H1 (cell line): ENCODE data around the gene TRIM47. TPM values are rescaled to one million over a fixed set of nuclear protein-coding genes. Genes with fewer than 3 reads are reported as not detected.
A peak's percentile ranks its signal among the peaks of the same experiment; 100 is the strongest.

ENCODE experiments used
- CTCF ChIA-PET: fragments of 300-600 bp; sonication (Branson Sonifier 250); formaldehyde crosslinking; loops from one replicate; lab custom pipeline; 2021; ENCODE audit not compliant: partially characterized antibody; lab: Charles Lee
- POLR2A ChIA-PET: fragments of 300-600 bp; sonication (Branson Sonifier 250); formaldehyde crosslinking; loops from one replicate; lab custom pipeline; 2021; ENCODE audit warnings: inconsistent platforms; ENCODE audit not compliant: partially characterized antibody; lab: Charles Lee
- DNase-seq, 2 experiments: peaks; one replicate each; pipeline versions ENCODE4 v3.0.0 to v3.0.0-alpha.2; 2010 to 2022; ENCODE audit warnings: low spot score in 2 of 2, low read depth in 1 of 2, mixed read lengths in 1 of 2
- FAIRE-seq: peaks from 2 replicates; lab custom pipeline; 2011; peaks lifted over from hg19 to GRCh38; lab: Jason Lieb, UNC
- H2AFZ ChIP-seq: 2 replicates; pipeline ENCODE4 v1.8.1; 2012; ENCODE audit warnings: low read length, inconsistent platforms
- H2AK5ac ChIP-seq: 2 replicates; pipeline ENCODE4 v1.6.1; 2013; ENCODE audit warnings: low read depth, low read length
- H2BK120ac ChIP-seq: replicated peaks from 2 replicates; pipeline ENCODE3; 2013; ENCODE audit warnings: low read depth, low read length, inconsistent platforms
- H2BK12ac ChIP-seq: 2 replicates; pipeline ENCODE4 v1.6.1; 2013; ENCODE audit warnings: low read depth, low read length
- H2BK15ac ChIP-seq: 2 replicates; pipeline ENCODE4 v1.6.1; 2013; ENCODE audit warnings: low read length
- H2BK20ac ChIP-seq: 2 replicates; pipeline ENCODE4 v1.6.1; 2013; ENCODE audit warnings: low read length
- H2BK5ac ChIP-seq: 2 replicates; pipeline ENCODE4 v1.6.1; 2013; ENCODE audit warnings: low read depth, low read length
- H3K14ac ChIP-seq: 2 replicates; pipeline ENCODE4 v1.6.1; 2013; ENCODE audit warnings: inconsistent platforms; ENCODE audit not compliant: insufficient read length
- H3K18ac ChIP-seq: 2 replicates; pipeline ENCODE4 v1.6.1; 2013; ENCODE audit warnings: low read length; ENCODE audit errors: extremely low read depth
- H3K23ac ChIP-seq: 2 replicates; pipeline ENCODE4 v1.6.1; 2013; ENCODE audit warnings: inconsistent platforms; ENCODE audit not compliant: insufficient read length
- H3K23me2 ChIP-seq: 2 replicates; pipeline ENCODE4 v1.6.1; 2013; ENCODE audit warnings: low read depth, low read length
- H3K27ac ChIP-seq: 2 replicates; pipeline ENCODE4 v1.6.1; 2011; ENCODE audit warnings: low read depth, low read length, inconsistent platforms
- H3K27me3 ChIP-seq, 4 experiments: replicated peaks in 1 of 4; 1 replicate in 1 of 4; 2 replicates in 3 of 4; pipeline versions ENCODE4 v1.6.1 to v1.8.1; 2011 to 2013; ENCODE audit warnings: low read length in 3 of 4, mild to moderate bottlenecking in 3 of 4, inconsistent platforms in 2 of 4, mixed read lengths in 2 of 4, moderate library complexity in 1 of 4; ENCODE audit not compliant: control insufficient read depth in 3 of 4, insufficient read depth in 3 of 4; ENCODE audit errors: extremely low read depth in 1 of 4
- H3K36me3 ChIP-seq, 4 experiments: 2 replicates each; pipeline versions ENCODE4 v1.6.1 to v1.8.1; 2011 to 2013; ENCODE audit warnings: mild to moderate bottlenecking in 4 of 4, low read length in 3 of 4, moderate library complexity in 2 of 4, control low read depth in 1 of 4, inconsistent platforms in 1 of 4; ENCODE audit not compliant: insufficient read depth in 4 of 4, control insufficient read depth in 2 of 4
- H3K4ac ChIP-seq: replicated peaks from 2 replicates; pipeline ENCODE3; 2013; ENCODE audit warnings: low read length, low read depth, mixed read lengths, inconsistent platforms; ENCODE audit not compliant: insufficient read length
- H3K4me1 ChIP-seq, 4 experiments: replicated peaks in 1 of 4; 1 replicate in 1 of 4; 2 replicates in 3 of 4; pipeline versions ENCODE4 v1.6.1 to v1.8.1; 2011 to 2013; ENCODE audit warnings: low read length in 3 of 4, inconsistent platforms in 2 of 4, mixed read lengths in 1 of 4; ENCODE audit not compliant: insufficient read depth in 4 of 4, control insufficient read depth in 3 of 4
- H3K4me2 ChIP-seq, 2 experiments: 2 replicates each; pipeline versions ENCODE4 v1.6.1 to v1.8.1; 2011 to 2013; ENCODE audit warnings: low read depth in 2 of 2, low read length in 2 of 2, control low read depth in 1 of 2, inconsistent platforms in 1 of 2, mild to moderate bottlenecking in 1 of 2; ENCODE audit not compliant: insufficient read depth in 1 of 2
- H3K4me3 ChIP-seq, 4 experiments: fragments of 200-600, 300-600 bp in 1 of 4; sonication (generic), shearing (Covaris generic), sonication (Bioruptor Twin) in 1 of 4; 2 replicates each; pipeline versions ENCODE4 v1.5.1 to v1.8.1; 2011 to 2016; ENCODE audit warnings: low read length in 4 of 4, low read depth in 3 of 4, control low read depth in 2 of 4, inconsistent platforms in 2 of 4, mild to moderate bottlenecking in 2 of 4, mixed read lengths in 1 of 4, moderate library complexity in 1 of 4; ENCODE audit not compliant: insufficient read depth in 2 of 4; ENCODE audit errors: extremely low read depth in 1 of 4
- H3K56ac ChIP-seq: replicated peaks from 2 replicates; pipeline ENCODE3; 2013; ENCODE audit warnings: low read depth, mild to moderate bottlenecking, mixed read lengths, low read length, inconsistent platforms; ENCODE audit not compliant: insufficient read length
- H3K79me1 ChIP-seq: 2 replicates; pipeline ENCODE4 v1.6.1; 2013; ENCODE audit warnings: low read depth, low read length, control low read depth
- H3K79me2 ChIP-seq, 2 experiments: 2 replicates each; pipeline versions ENCODE4 v1.6.1 to v1.8.1; 2012 to 2013; ENCODE audit warnings: low read length in 2 of 2, mild to moderate bottlenecking in 2 of 2, inconsistent platforms in 1 of 2; ENCODE audit not compliant: insufficient read depth in 2 of 2, control insufficient read depth in 1 of 2
- H3K9ac ChIP-seq, 4 experiments: replicated peaks in 1 of 4; 1 replicate in 1 of 4; 2 replicates in 3 of 4; pipeline versions ENCODE4 v1.6.1 to v1.8.1; 2011 to 2013; ENCODE audit warnings: low read depth in 3 of 4, low read length in 3 of 4, control low read depth in 2 of 4, mild to moderate bottlenecking in 2 of 4, moderate library complexity in 2 of 4, inconsistent platforms in 1 of 4; ENCODE audit errors: extremely low read depth in 1 of 4
- H3K9me3 ChIP-seq, 2 experiments: 2 replicates each; pipeline versions ENCODE4 v1.6.1 to v1.8.1; 2012 to 2013; ENCODE audit warnings: mild to moderate bottlenecking in 2 of 2, moderate library complexity in 2 of 2, control low read depth in 1 of 2, inconsistent platforms in 1 of 2, low read depth in 1 of 2, low read length in 1 of 2, mixed read lengths in 1 of 2; ENCODE audit not compliant: insufficient read depth in 2 of 2
- H4K20me1 ChIP-seq, 2 experiments: replicated peaks in 1 of 2; 2 replicates each; pipeline versions ENCODE3 to v1.8.1; 2011 to 2013; ENCODE audit warnings: inconsistent platforms in 2 of 2, low read length in 2 of 2, mild to moderate bottlenecking in 1 of 2; ENCODE audit not compliant: insufficient read depth in 2 of 2, control insufficient read depth in 1 of 2
- H4K5ac ChIP-seq: 2 replicates; pipeline ENCODE4 v1.6.1; 2013; ENCODE audit warnings: low read length, low read depth, mixed read lengths, inconsistent platforms; ENCODE audit not compliant: insufficient read length
- H4K8ac ChIP-seq: 2 replicates; pipeline ENCODE4 v1.8.0; 2013; ENCODE audit warnings: mild to moderate bottlenecking, moderate library complexity, low read length, inconsistent platforms; ENCODE audit not compliant: insufficient read depth; ENCODE audit errors: extremely low read depth
- H4K91ac ChIP-seq: replicated peaks from 2 replicates; pipeline ENCODE3; 2013; ENCODE audit warnings: low read length, mixed read lengths, inconsistent platforms; ENCODE audit not compliant: insufficient read length
- POLR2AphosphoS5 ChIP-seq: IDR thresholded peaks from 2 replicates; pipeline ENCODE4 v1.6.1; 2011; ENCODE audit warnings: low read depth, low read length
- RAD21 ChIP-seq, 2 experiments: IDR thresholded peaks in 1 of 2; conservative IDR thresholded peaks in 1 of 2; 2 replicates each; pipeline ENCODE4 v1.6.1; 2011; ENCODE audit warnings: low read depth in 2 of 2, low read length in 2 of 2, improper control_type of control experiment in 1 of 2, inconsistent platforms in 1 of 2, mild to moderate bottlenecking in 1 of 2, moderate library complexity in 1 of 2
- WGBS, 2 experiments: shearing (Covaris generic) in 1 of 2; methylation state at CpG; one replicate each; pipeline versions ENCODE4 v1.1.6 to v1.1.7; 2013 to 2015; ENCODE audit warnings: low lambda C conversion rate in 2 of 2, mixed read lengths in 2 of 2, inconsistent platforms in 1 of 2, low coverage in 1 of 2, missing lambda C conversion rate in 1 of 2; ENCODE audit not compliant: insufficient replicate concordance in 2 of 2, insufficient coverage in 1 of 2, insufficient read length in 1 of 2; ENCODE audit errors: extremely low coverage in 1 of 2, missing lambda C conversion rate in 1 of 2; 5-methylcytosine and 5-hydroxymethylcytosine counted together
- polyA plus RNA-seq, 7 experiments: library from polyadenylated mRNA; depleted of rRNA in 3 of 7; stranded (reverse) in 5 of 7; unstranded in 2 of 7; fragments of >200 nt in 5 of 7; fragments of 200-250 nt in 2 of 7; gene quantifications; 1 replicate in 5 of 7; 2 replicates in 1 of 7; 4 replicates in 1 of 7; pipeline versions ENCODE4 v1.2.1 to v1.2.3, GENCODE V29; 2011 to 2013; ENCODE audit warnings: missing spikeins in 2 of 7, mixed read lengths in 2 of 7
- total RNA-seq: library from RNA; stranded (reverse); fragmentation: NEBNext Ultra II Directional; extraction: Animal tissue kit (Norgen Biotek cat#: 25700); gene quantifications from 2 replicates; pipeline ENCODE4 v1.2.1, GENCODE V29; 2021
- TF ChIP-seq, protein P1 (sequence below), 3 experiments: IDR thresholded peaks; 1 replicate in 2 of 3; 2 replicates in 1 of 3; pipeline versions ENCODE4 v1.5.1 to v1.6.1; 2011; ENCODE audit warnings: low read length in 3 of 3, mild to moderate bottlenecking in 3 of 3, inconsistent platforms in 2 of 3, low read depth in 1 of 3, moderate library complexity in 1 of 3; ENCODE audit not compliant: insufficient read depth in 1 of 3; ENCODE audit errors: control extremely low read depth in 1 of 3

The TRIM47 gene
- total and polyA plus RNA-seq, 2 of the 8 experiments (the other 6 are each of a cell fraction or from before 2014, with no cell fraction given): 6.3 to 6.4 TPM

DNA sequence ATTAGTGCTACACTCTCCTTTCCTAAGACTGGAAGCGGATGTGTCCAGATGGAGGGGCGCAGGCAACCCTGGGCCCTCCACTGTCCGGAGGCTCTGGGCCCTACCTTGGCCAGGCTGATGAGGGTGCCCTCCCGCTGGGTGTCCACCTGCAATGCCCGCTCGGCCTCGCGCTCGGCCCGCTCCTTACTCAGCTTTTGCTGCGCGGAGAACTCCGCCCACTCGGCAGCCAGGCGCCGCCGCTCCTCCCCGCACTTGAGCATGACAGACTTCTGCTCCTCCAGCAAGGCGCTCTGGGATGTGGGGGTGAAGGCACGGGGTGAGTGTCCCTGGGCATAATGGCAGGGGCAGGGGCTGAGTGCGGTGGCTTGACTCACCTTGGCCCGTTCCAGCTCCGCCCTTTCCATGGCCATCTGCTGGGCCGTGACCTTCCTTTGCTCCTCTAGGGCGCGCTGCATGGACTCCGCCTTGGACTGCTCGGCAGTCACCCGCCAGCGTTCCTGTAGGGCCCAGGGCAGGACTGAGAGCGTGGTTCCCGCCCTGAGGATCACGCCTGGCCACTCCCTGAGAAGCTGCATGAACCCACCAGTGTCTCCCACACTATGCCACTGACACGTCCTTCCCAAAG lies 36.4 kb upstream of the TRIM47 start:
- Histone ChIP-seq H4K20me1 (no peaks in the 10 kb centered on the region), H3K4me1 (no peaks in the 10 kb centered on the region; a peak in 2 of 7 replicates), H3K9ac (no peak overlapping the region), H3K36me3 (peaks cover 0 to 3% (median 0%) of the 10 kb centered on the region in 4 experiments; a peak in 2 of 8 replicates), H3K27ac (no peak overlapping the region), H3K14ac (no peak overlapping the region), H2BK5ac (0 out of 2 replicates have a peak overlapping the region, but pooled peaks have one; percentile 66), H3K23me2 (no peaks in the 10 kb centered on the region), H2BK20ac (no peak overlapping the region), H3K56ac (no peak overlapping the region)
- no peak for FAIRE-seq
- TF ChIP-seq RAD21 (IDR thresholded peaks at IDR 0.05 in 1 of 2, conservative IDR thresholded peaks at IDR 0.05 in 1 of 2; ENCODE audit: low read depth in 2 of 2, low read length in 2 of 2) (peak in 1 of 2 experiments; percentile 28; a peak in 2 of 4 replicates), POLR2AphosphoS5 (no peak)
- TF ChIP-seq, protein P1, sequence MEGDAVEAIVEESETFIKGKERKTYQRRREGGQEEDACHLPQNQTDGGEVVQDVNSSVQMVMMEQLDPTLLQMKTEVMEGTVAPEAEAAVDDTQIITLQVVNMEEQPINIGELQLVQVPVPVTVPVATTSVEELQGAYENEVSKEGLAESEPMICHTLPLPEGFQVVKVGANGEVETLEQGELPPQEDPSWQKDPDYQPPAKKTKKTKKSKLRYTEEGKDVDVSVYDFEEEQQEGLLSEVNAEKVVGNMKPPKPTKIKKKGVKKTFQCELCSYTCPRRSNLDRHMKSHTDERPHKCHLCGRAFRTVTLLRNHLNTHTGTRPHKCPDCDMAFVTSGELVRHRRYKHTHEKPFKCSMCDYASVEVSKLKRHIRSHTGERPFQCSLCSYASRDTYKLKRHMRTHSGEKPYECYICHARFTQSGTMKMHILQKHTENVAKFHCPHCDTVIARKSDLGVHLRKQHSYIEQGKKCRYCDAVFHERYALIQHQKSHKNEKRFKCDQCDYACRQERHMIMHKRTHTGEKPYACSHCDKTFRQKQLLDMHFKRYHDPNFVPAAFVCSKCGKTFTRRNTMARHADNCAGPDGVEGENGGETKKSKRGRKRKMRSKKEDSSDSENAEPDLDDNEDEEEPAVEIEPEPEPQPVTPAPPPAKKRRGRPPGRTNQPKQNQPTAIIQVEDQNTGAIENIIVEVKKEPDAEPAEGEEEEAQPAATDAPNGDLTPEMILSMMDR (IDR thresholded peaks at IDR 0.05; ENCODE audit: control extremely low read depth in 1 of 3, insufficient read depth in 1 of 3, low read depth in 1 of 3, low read length in 3 of 3): peak in 1 of 3 experiments; percentile 39; a peak in 2 of 4 replicates
- TF ChIP-seq, all 59 proteins: peak for 2
- ChIA-PET CTCF (interaction anchor here (1.0 to 51.3 kb wide), 7 partner anchors 8 to 94 kb away, joined by 3 to 885 read pairs (median 6); partner anchors contain the start of genes CDK3 and MRPL38), POLR2A (interaction anchor here (0.9 to 2.9 kb wide), 5 partner anchors 9 to 163 kb away, joined by 3 to 13 read pairs (median 3); partner anchors contain the start of genes FBF1 and MRPL38)
- H3K79me2 ChIP-seq: no peaks in the 10 kb centered on the region
- H3K4me3 ChIP-seq: no peak overlapping the region
- no peak overlapping the region; the same call in 1 of the 2 replicates for H3K18ac ChIP-seq
- no peak overlapping the region for H4K91ac ChIP-seq
- no peak overlapping the region for H2BK15ac ChIP-seq
- no peak overlapping the region for H2BK12ac ChIP-seq
- H3K27me3 ChIP-seq: no peaks in the 10 kb centered on the region
- H3K79me1 ChIP-seq: no peaks in the 10 kb centered on the region
- no peak overlapping the region for H2BK120ac ChIP-seq
- H3K4ac ChIP-seq: no peak overlapping the region
- WGBS, 2 experiments: 90% methylated on average over 34 of the region's 34 CpGs; no CpG with 5 or more reads in 1 of the 2 experiments
- no peaks in the 10 kb centered on the region for H3K9me3 ChIP-seq
- no peak overlapping the region for H2AFZ ChIP-seq
- no peak overlapping the region for H4K8ac ChIP-seq
- no peak overlapping the region for H3K23ac ChIP-seq
- no peak overlapping the region for H3K4me2 ChIP-seq
- no peak overlapping the region for H2AK5ac ChIP-seq
- DNase-seq: no peak
- H4K5ac ChIP-seq: no peak overlapping the region
